ENCODE measurements around the gene CAPS2. TPM values are rescaled to one million over a fixed set of nuclear protein-coding genes. Genes with fewer than 3 reads are reported as not detected.

The CAPS2 gene
- total and polyA plus RNA-seq, 2 donors (not counting 3 experiments of a cell fraction or from before 2014, with no cell fraction given) = 0.61 to 1.7 TPM

DNA sequence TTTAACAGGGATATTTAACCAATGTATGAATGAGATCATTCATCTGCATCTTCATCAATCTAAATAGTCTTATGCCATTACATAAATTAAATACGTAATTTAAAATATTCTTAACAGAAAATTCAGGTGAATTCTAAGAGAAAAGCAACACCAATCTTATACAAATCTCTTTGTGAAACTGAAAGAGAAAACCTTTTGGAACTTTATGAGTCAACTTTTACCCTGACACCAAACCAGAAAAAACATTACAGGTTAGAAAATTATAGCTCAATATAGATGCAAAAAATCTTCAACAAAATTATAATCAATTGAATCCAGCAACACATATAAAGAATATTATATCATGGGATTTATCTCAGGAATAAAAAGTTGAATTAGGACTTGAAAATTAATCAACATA, 7.8 kb upstream of the CAPS2 start:
- FAIRE-seq = no peak
- no peaks in the 10 kb centered on the region for H4K20me1 ChIP-seq (replicated peaks; ENCODE audit: control insufficient read depth, extremely low read depth, insufficient read depth, low read length)
- intact Hi-C loops (cut with micrococcal nuclease) = no loop called here
- no peak overlapping the region for H2AFZ ChIP-seq (ENCODE audit: low read depth, low read length)
- ChIA-PET POLR2A (no interaction called here), CTCF (interaction anchor here (1.0 kb wide), 1 partner anchor 9 kb away, joined by 3 read pairs; no protein-coding TSS in a partner anchor)
- DNase-seq (ENCODE audit: low read depth, low spot score) = no peak
- no peak overlapping the region for H3K4me2 ChIP-seq (ENCODE audit: insufficient read depth, low read length)
- peaks cover 2 to 13% of the 10 kb centered on the region in 2 experiments for H3K27me3 ChIP-seq (ENCODE audit: control insufficient read depth in 2 of 2, insufficient read depth in 2 of 2, low read length in 2 of 2)
- H3K9ac ChIP-seq (replicated peaks; ENCODE audit: extremely low read depth, insufficient read depth, low read length) = no peak overlapping the region
- TF ChIP-seq CTCF (IDR thresholded peaks at IDR 0.05; ENCODE audit: extremely low read depth in 1 of 2, insufficient read depth in 1 of 2, low read depth in 1 of 2, low read length in 2 of 2) = no peak
- no peak for TF ChIP-seq EZH2 (IDR thresholded peaks at IDR 0.05; ENCODE audit: borderline replicate concordance, low read depth, low read length, severe bottlenecking)
- no peak for TF ChIP-seq MAX (IDR thresholded peaks at IDR 0.05; ENCODE audit: insufficient read depth, insufficient read length)
- no peak for TF ChIP-seq GATA2 (IDR thresholded peaks at IDR 0.05; ENCODE audit: insufficient read depth, insufficient read length, low read depth, low read length)
- TF ChIP-seq FOS (IDR thresholded peaks at IDR 0.05; ENCODE audit: borderline replicate concordance, insufficient read depth, low read length) = no peak
- no peak for TF ChIP-seq JUN (IDR thresholded peaks at IDR 0.05; ENCODE audit: borderline replicate concordance, insufficient read depth, insufficient read length, low read depth)
- TF ChIP-seq MYC (IDR thresholded peaks at IDR 0.05; ENCODE audit: low read depth, low read length) = no peak
- no peak for TF ChIP-seq POLR2A (IDR thresholded peaks at IDR 0.05; ENCODE audit: low read depth, low read length)
- TF ChIP-seq POLR2AphosphoS5 (IDR thresholded peaks at IDR 0.05; ENCODE audit: insufficient read depth, low read depth, low read length) = no peak
- no peaks in the 10 kb centered on the region for H3K9me1 ChIP-seq (replicated peaks; ENCODE audit: control insufficient read depth, extremely low read depth, insufficient read depth, low read length)
- peaks cover 6% of the 10 kb centered on the region for H3K4me1 ChIP-seq (ENCODE audit: control insufficient read depth, extremely low read depth, insufficient read depth, low read length)
- H3K27ac ChIP-seq (ENCODE audit: insufficient read depth, low read depth, low read length) = no peak overlapping the region
- H3K9me3 ChIP-seq (replicated peaks; ENCODE audit: control insufficient read depth, insufficient read depth, low read length) = no peaks in the 10 kb centered on the region
- no peaks in the 10 kb centered on the region for H3K79me2 ChIP-seq (ENCODE audit: control insufficient read depth, insufficient read depth, low read length)
- dilution Hi-C loops (cut with MboI; ENCODE audit: extremely low pct_ligation_motif_present, low sequenced_read_pairs) = no loop called here
- H3K36me3 ChIP-seq (ENCODE audit: control insufficient read depth in 2 of 2, extremely low read depth in 1 of 2, insufficient read depth in 2 of 2, low read length in 2 of 2) = no peaks in the 10 kb centered on the region
- BruUV-seq (replicated peaks) = no TSS peak
- no peak overlapping the region for H3K4me3 ChIP-seq (replicated peaks in 1 of 3; ENCODE audit: insufficient read depth in 1 of 3, low read depth in 1 of 3, low read length in 3 of 3)
